K562 (cell line): ENCODE results near the gene CPVL. TPM values are rescaled to one million over a fixed set of nuclear protein-coding genes. Genes with fewer than 3 reads are reported as not detected.

ENCODE experiments used
- ATAC-seq: fragments of 200-7000 bp; cut with Tn5 transposase; 3 replicates; pipeline ENCODE4 v1.9.1; 2020; ENCODE audit warnings: moderate library complexity
- BruUV-seq: library from RNA; stranded (reverse); fragments of 400-500 nt; replicated peaks from 2 replicates; lab custom pipeline; 2021; lab: Mats Ljungman, UMichigan
- CTCF ChIA-PET: fragments of 300-600 bp; formaldehyde crosslinking; extraction: SDS; loops from one replicate; lab custom pipeline; 2021; ENCODE audit warnings: low intra/inter-chr PET ratio; lab: Yijun Ruan, JAX
- POLR2A ChIA-PET: fragments of 300-600, 350-650 bp; sonication (Branson Sonifier 250); formaldehyde crosslinking; extraction: SDS; loops from one replicate; lab custom pipeline; 2021; ENCODE audit warnings: antibody characterized with exemption, inconsistent platforms; lab: Yijun Ruan, JAX
- DNase-seq, 4 experiments: peaks; one replicate each; pipeline versions ENCODE4 v3.0.0 to v3.0.0-alpha.2; 2011 to 2018; ENCODE audit warnings: low spot score in 3 of 4, mixed read lengths in 3 of 4; ENCODE audit errors: extremely low read depth in 1 of 4
- FAIRE-seq: peaks from 2 replicates; lab custom pipeline; 2011; peaks lifted over from hg19 to GRCh38; lab: Jason Lieb, UNC
- H2AFZ ChIP-seq: 2 replicates; pipeline ENCODE4 v1.6.0; 2011; ENCODE audit warnings: low read depth, low read length, control low read depth, inconsistent platforms
- H3K27ac ChIP-seq: fragments of 200-600 bp; 3 replicates; pipeline ENCODE4 v1.8.0; 2011; ENCODE audit warnings: low read depth, mild to moderate bottlenecking, control low read depth, inconsistent platforms, low read length, moderate library complexity, mixed read lengths; ENCODE audit errors: extremely low read depth
- H3K27me3 ChIP-seq, 2 experiments: fragments of 300-600 bp in 1 of 2; 2 replicates in 1 of 2; 3 replicates in 1 of 2; pipeline versions ENCODE4 v1.6.0 to v1.8.0; 2011; ENCODE audit warnings: inconsistent platforms in 2 of 2, low read length in 2 of 2, mild to moderate bottlenecking in 1 of 2, mixed read lengths in 1 of 2, moderate library complexity in 1 of 2; ENCODE audit not compliant: control insufficient read depth in 2 of 2, insufficient read depth in 2 of 2
- H3K36me3 ChIP-seq: fragments of 300-600 bp; 3 replicates; pipeline ENCODE4 v1.8.0; 2011; ENCODE audit warnings: mild to moderate bottlenecking, low read length, inconsistent platforms; ENCODE audit not compliant: control insufficient read depth, insufficient read depth
- H3K4me1 ChIP-seq, 2 experiments: fragments of 200-600 bp in 1 of 2; replicated peaks in 1 of 2; 2 replicates in 1 of 2; 3 replicates in 1 of 2; pipeline versions ENCODE4 v1.5.1 to v1.8.0; 2011; ENCODE audit warnings: inconsistent platforms in 2 of 2, low read length in 2 of 2, mild to moderate bottlenecking in 1 of 2, mixed read lengths in 1 of 2, moderate library complexity in 1 of 2; ENCODE audit not compliant: control insufficient read depth in 2 of 2, insufficient read depth in 2 of 2
- H3K4me2 ChIP-seq: 2 replicates; pipeline ENCODE4 v1.6.1; 2011; ENCODE audit warnings: low read length, control low read depth, inconsistent platforms, mixed read lengths; ENCODE audit not compliant: insufficient read depth
- H3K4me3 ChIP-seq: fragments of 200-600 bp; sonication (generic), shearing (Covaris generic); 2 replicates; pipeline ENCODE4 v1.5.1; 2016; ENCODE audit warnings: control low read depth, inconsistent platforms
- H3K79me2 ChIP-seq: fragments of 200-600 bp; 3 replicates; pipeline ENCODE4 v1.8.0; 2011; ENCODE audit warnings: low read length, inconsistent platforms; ENCODE audit not compliant: control insufficient read depth, insufficient read depth
- H3K9ac ChIP-seq, 2 experiments: 2 replicates each; pipeline versions ENCODE4 v1.6.0 to v1.6.1; 2011; ENCODE audit warnings: low read depth in 2 of 2, low read length in 2 of 2, control low read depth in 1 of 2, inconsistent platforms in 1 of 2, mild to moderate bottlenecking in 1 of 2, mixed read lengths in 1 of 2; ENCODE audit not compliant: insufficient read depth in 1 of 2
- H3K9me1 ChIP-seq: one replicate; pipeline ENCODE4 v1.6.0; 2011; ENCODE audit warnings: inconsistent platforms, mild to moderate bottlenecking, low read length, moderate library complexity; ENCODE audit not compliant: control insufficient read depth, insufficient read depth
- H3K9me3 ChIP-seq: replicated peaks from 2 replicates; pipeline ENCODE4 v1.5.1; 2011; ENCODE audit warnings: low read depth, low read length, inconsistent platforms; ENCODE audit not compliant: control insufficient read depth, insufficient read depth
- H4K20me1 ChIP-seq: replicated peaks from 2 replicates; pipeline ENCODE4 v1.6.1; 2011; ENCODE audit warnings: low read length, inconsistent platforms, mixed read lengths; ENCODE audit not compliant: control insufficient read depth, insufficient read depth
- EP300 ChIP-seq: IDR thresholded peaks from 2 replicates; pipeline ENCODE4 v1.6.1; 2012; ENCODE audit warnings: low read length, improper control_type of control experiment
- NR1H2 ChIP-seq: sonication (generic); formaldehyde crosslinking; IDR thresholded peaks from 2 replicates; pipeline ENCODE4 v1.4.0; 2020; ENCODE audit warnings: mild to moderate bottlenecking, missing genetic modification reagents
- PHF8 ChIP-seq: fragments of 200-600 bp; sonication (generic); IDR thresholded peaks from 2 replicates; pipeline ENCODE4 v1.6.1; 2012; ENCODE audit warnings: mixed run types, mild to moderate bottlenecking, inconsistent platforms, low read length, moderate library complexity, borderline replicate concordance
- PPARD ChIP-seq: fragments of 250-450 bp; sonication (Bioruptor Pico); IDR thresholded peaks from 2 replicates; pipeline ENCODE4 v1.8.0; 2022; ENCODE audit warnings: inconsistent platforms, mild to moderate bottlenecking, moderate library complexity
- TFAM ChIP-seq: fragments of 250-450 bp; sonication (Bioruptor Pico); conservative IDR thresholded peaks from 2 replicates; pipeline ENCODE4 v1.5.0; 2021; ENCODE audit warnings: mild to moderate bottlenecking, moderate library complexity
- WGBS: fragments of 100-300 bp; shearing (Covaris generic); methylation state at CpG from one replicate; pipeline ENCODE4 v1.1.6; 2016; ENCODE audit warnings: low coverage, mixed read lengths; ENCODE audit not compliant: insufficient coverage; ENCODE audit errors: missing lambda C conversion rate; 5-methylcytosine and 5-hydroxymethylcytosine counted together
- in situ Hi-C: fragments of 300-500 bp; cut with MboI; formaldehyde crosslinking; loops from 4 replicates; pipeline ENCODE4 v1.15.0; 2018; ENCODE audit warnings: inconsistent platforms, mixed read lengths
- intact Hi-C: fragments of 100-400 bp; cut with micrococcal nuclease; formaldehyde crosslinking; loops from 2 replicates; pipeline ENCODE4 v1.14.2; 2022
- polyA plus RNA-seq, 8 experiments: library from polyadenylated mRNA; depleted of rRNA in 4 of 8; stranded (reverse) in 5 of 8; unstranded in 3 of 8; fragments of >200 nt; fragmentation: Nextera tagmentation in 2 of 8; fragmentation: Illumina TruSeq in 1 of 8; extraction: Ambion mirVana in 2 of 8; extraction: Trizol in 1 of 8; gene quantifications; 2 replicates each; pipeline versions ENCODE4 v1.2.1 to v1.2.3, GENCODE V29; 2011 to 2014; ENCODE audit warnings: inconsistent platforms in 1 of 8, missing spikeins in 1 of 8
- total RNA-seq, 7 experiments: library from RNA; depleted of rRNA in 6 of 7; stranded (reverse); fragments of >200 nt in 6 of 7; fragmentation: Illumina TruSeq in 2 of 7; extraction: Trizol in 2 of 7; gene quantifications; 2 replicates each; pipeline versions ENCODE4 v1.2.1 to v1.2.3, GENCODE V29; 2011 to 2021; ENCODE audit warnings: low replicate concordance in 1 of 7

Gene CPVL
- total and polyA plus RNA-seq, 9 of the 15 experiments (the other 6 are each of a cell fraction or from before 2014, with no cell fraction given): 0.89 to 2.4 (median 1.5) TPM

GRCh38 chr7:29194594-29195427, 48.5 kb upstream of the CPVL start, which contains the start of gene CHN2:
CHN2 (plus strand) TSS chr7:29194775.
- ATAC-seq (no peak), DNase-seq (no peak), FAIRE-seq (no peak)
- BruUV-seq: no TSS peak
- intact Hi-C loops: no loop called here
- Histone ChIP-seq H3K9ac (no peak within 1 kb of the TSS), H3K4me2 (no peak within 1 kb of the TSS), H3K27ac (no peak within 1 kb of the TSS), H3K4me3 (no peak within 1 kb of the TSS), H4K20me1 (peaks cover 4% of the 10 kb centered on the region; the same call in 1 of the 2 replicates), H3K27me3 (peaks cover 14 to 22% of the 10 kb centered on the region in 2 experiments; a peak in 3 of 5 replicates), H3K9me3 (no peaks in the 10 kb centered on the region), H2AFZ (no peak within 1 kb of the TSS), H3K79me2 (no peaks in the 10 kb centered on the region), H3K36me3 (no peaks in the 10 kb centered on the region), H3K4me1 (peaks cover 0 to 11% of the 10 kb centered on the region in 2 experiments; a peak in 1 of 5 replicates), H3K9me1 (no peaks in the 10 kb centered on the region)
- TF ChIP-seq TFAM (CRISPR knock-in tag) (no peak), NR1H2 (CRISPR knock-in tag) (no peak), PHF8 (peak; percentile 9; the same call in 1 of the 2 replicates), PPARD (no peak), EP300 (no peak)
- WGBS: 3% methylated on average over 42 of the region's 89 CpGs
- ChIA-PET CTCF (no interaction called here), POLR2A (no interaction called here)
- in situ Hi-C loops: no loop called here
